ENCODE data around the gene MAGI2. TPM values are rescaled to one million over a fixed set of nuclear protein-coding genes. Genes with fewer than 3 reads are reported as not detected.

The MAGI2 gene
- polyA plus RNA-seq, 3 donors = 0.03 to 0.11 TPM; not detected in 1

DNA sequence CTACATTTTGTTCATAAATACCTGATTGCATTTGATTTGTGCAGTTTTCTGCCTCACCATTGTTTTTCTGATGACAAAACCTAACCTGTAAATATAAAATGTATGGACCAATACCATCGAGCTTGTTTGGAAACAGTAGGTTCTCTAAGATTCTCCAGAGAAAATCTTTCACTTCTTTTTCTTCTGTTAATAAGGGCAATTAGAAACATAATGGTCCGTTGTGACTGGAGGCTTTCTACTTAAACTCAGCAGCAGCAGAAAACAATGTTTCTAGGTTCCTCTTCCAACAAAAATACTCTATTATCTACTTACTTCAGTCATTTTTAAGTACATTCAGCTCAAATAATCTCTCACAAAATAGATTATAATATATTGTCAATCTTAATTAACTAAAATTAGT is 1053.4 kb downstream of the MAGI2 start:
- Mint-ChIP-seq H3K27me3 (ENCODE audit: low read depth in 3 of 3) (peaks cover 0 to 1% (median 1%) of the 10 kb centered on the region in 3 donors), H3K4me1 (no peaks in the 10 kb centered on the region), H3K9me3 (peaks cover under 1 to 13% (median 3%) of the 10 kb centered on the region in 7 donors), H3K27ac (no peak overlapping the region), H3K36me3 (no peaks in the 10 kb centered on the region), H3K4me3 (no peak overlapping the region)
- Histone ChIP-seq H3K27me3 (ENCODE audit: control insufficient read depth in 2 of 2, insufficient read depth in 2 of 2, low read length in 2 of 2) (no peaks in the 10 kb centered on the region), H3K4me2 (replicated peaks; ENCODE audit: extremely low read depth, low read length, poor library complexity, severe bottlenecking) (no peak overlapping the region), H3K9me3 (replicated peaks in 1 of 2; ENCODE audit: control insufficient read depth in 1 of 2, insufficient read depth in 1 of 2, low read length in 2 of 2) (no peaks in the 10 kb centered on the region), H2AFZ (ENCODE audit: insufficient read depth, low read depth, low read length, poor library complexity, severe bottlenecking) (no peak overlapping the region), H3K9ac (ENCODE audit: insufficient read depth, low read length, poor library complexity, severe bottlenecking) (no peak overlapping the region), H3K4me3 (replicated peaks in 1 of 3; ENCODE audit: low read depth in 2 of 3, low read length in 3 of 3) (no peak overlapping the region), H3K79me2 (ENCODE audit: insufficient read depth, low read length) (no peaks in the 10 kb centered on the region), H3K27ac (ENCODE audit: low read depth in 1 of 2, low read length in 2 of 2) (no peak overlapping the region), H3K36me3 (replicated peaks in 1 of 2; ENCODE audit: control insufficient read depth in 1 of 2, insufficient read depth in 2 of 2, low read length in 2 of 2) (no peaks in the 10 kb centered on the region), H3K4me1 (ENCODE audit: control insufficient read depth in 1 of 2, insufficient read depth in 2 of 2, low read length in 2 of 2) (no peaks in the 10 kb centered on the region), H4K20me1 (ENCODE audit: insufficient read depth, low read length) (no peaks in the 10 kb centered on the region)
- WGBS (ENCODE audit: insufficient coverage) = no CpG with 5 or more reads among the region's 2 CpGs
- no peak for DNase-seq
- TF ChIP-seq, protein P1, sequence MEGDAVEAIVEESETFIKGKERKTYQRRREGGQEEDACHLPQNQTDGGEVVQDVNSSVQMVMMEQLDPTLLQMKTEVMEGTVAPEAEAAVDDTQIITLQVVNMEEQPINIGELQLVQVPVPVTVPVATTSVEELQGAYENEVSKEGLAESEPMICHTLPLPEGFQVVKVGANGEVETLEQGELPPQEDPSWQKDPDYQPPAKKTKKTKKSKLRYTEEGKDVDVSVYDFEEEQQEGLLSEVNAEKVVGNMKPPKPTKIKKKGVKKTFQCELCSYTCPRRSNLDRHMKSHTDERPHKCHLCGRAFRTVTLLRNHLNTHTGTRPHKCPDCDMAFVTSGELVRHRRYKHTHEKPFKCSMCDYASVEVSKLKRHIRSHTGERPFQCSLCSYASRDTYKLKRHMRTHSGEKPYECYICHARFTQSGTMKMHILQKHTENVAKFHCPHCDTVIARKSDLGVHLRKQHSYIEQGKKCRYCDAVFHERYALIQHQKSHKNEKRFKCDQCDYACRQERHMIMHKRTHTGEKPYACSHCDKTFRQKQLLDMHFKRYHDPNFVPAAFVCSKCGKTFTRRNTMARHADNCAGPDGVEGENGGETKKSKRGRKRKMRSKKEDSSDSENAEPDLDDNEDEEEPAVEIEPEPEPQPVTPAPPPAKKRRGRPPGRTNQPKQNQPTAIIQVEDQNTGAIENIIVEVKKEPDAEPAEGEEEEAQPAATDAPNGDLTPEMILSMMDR (IDR thresholded peaks at IDR 0.05) = no peak
- intact Hi-C loops (cut with micrococcal nuclease) = no loop called here

DNA sequence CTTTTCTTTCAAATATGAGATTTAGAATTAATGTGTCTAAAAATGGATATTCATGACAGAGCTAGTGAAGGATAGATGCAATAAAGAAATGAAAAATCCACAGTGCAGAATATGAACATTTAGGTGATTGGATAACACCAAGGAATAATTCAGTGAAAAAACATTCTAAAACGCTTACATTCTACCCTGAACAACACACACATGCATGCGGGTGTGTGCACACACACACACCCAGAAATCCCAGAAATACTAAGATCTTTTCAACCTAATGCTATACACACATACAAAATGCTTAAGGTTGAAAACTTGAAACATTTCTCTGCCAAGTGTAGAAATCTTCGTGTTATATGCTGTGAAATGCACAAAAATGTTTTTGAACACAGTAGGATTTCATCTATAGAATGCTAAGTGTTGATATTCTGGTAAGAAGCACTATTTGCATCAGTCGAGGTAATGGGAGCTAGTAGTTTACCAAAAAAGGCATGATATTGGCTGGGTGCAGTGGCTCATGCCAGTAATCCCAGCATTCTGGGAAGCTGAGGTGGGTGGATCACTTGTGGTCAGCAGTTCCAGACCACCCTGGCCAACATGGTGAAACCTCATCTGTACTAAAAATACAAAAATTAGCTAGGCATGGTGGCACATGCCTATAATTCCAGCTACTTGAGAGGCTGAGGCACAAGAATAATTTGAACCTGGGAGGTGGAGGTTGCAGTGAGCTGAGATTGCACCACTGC is 1054.3 kb downstream of the MAGI2 start:
- peaks cover 0 to 1% (median 1%) of the 10 kb centered on the region in 3 donors for H3K27me3 Mint-ChIP-seq (ENCODE audit: low read depth in 3 of 3)
- WGBS (ENCODE audit: insufficient coverage) = 90% methylated on average over 3 of the region's 4 CpGs

More for the DNA sequence above, 1054.3 kb downstream of the MAGI2 start:
- no peaks in the 10 kb centered on the region for H3K36me3 Mint-ChIP-seq
- Histone ChIP-seq H3K9ac (ENCODE audit: insufficient read depth, low read length, poor library complexity, severe bottlenecking) (no peak overlapping the region), H4K20me1 (ENCODE audit: insufficient read depth, low read length) (no peaks in the 10 kb centered on the region), H2AFZ (ENCODE audit: insufficient read depth, low read depth, low read length, poor library complexity, severe bottlenecking) (no peak overlapping the region), H3K9me3 (replicated peaks in 1 of 2; ENCODE audit: control insufficient read depth in 1 of 2, insufficient read depth in 1 of 2, low read length in 2 of 2) (peaks cover 0 to 7% of the 10 kb centered on the region in 2 donors), H3K79me2 (ENCODE audit: insufficient read depth, low read length) (no peaks in the 10 kb centered on the region), H3K36me3 (replicated peaks in 1 of 2; ENCODE audit: control insufficient read depth in 1 of 2, insufficient read depth in 2 of 2, low read length in 2 of 2) (no peaks in the 10 kb centered on the region), H3K27ac (ENCODE audit: low read depth in 1 of 2, low read length in 2 of 2) (no peak overlapping the region), H3K27me3 (ENCODE audit: control insufficient read depth in 2 of 2, insufficient read depth in 2 of 2, low read length in 2 of 2) (no peaks in the 10 kb centered on the region), H3K4me3 (replicated peaks in 1 of 3; ENCODE audit: low read depth in 2 of 3, low read length in 3 of 3) (no peak overlapping the region), H3K4me2 (replicated peaks; ENCODE audit: extremely low read depth, low read length, poor library complexity, severe bottlenecking) (no peak overlapping the region), H3K4me1 (ENCODE audit: control insufficient read depth in 1 of 2, insufficient read depth in 2 of 2, low read length in 2 of 2) (no peaks in the 10 kb centered on the region)
- DNase-seq = no peak
- H3K4me1 Mint-ChIP-seq = no peaks in the 10 kb centered on the region
- no peak overlapping the region for H3K4me3 Mint-ChIP-seq
- TF ChIP-seq, protein P1 (IDR thresholded peaks at IDR 0.05) = no peak
- H3K27ac Mint-ChIP-seq = no peak overlapping the region
- peaks cover 0 to 15% (median 3%) of the 10 kb centered on the region in 7 donors for H3K9me3 Mint-ChIP-seq
- intact Hi-C loops (cut with micrococcal nuclease) = no loop called here

Data from CD14-positive monocyte (primary cell).